ENCODE results near the gene DPF3. TPM values are rescaled to one million over a fixed set of nuclear protein-coding genes. Genes with fewer than 3 reads are reported as not detected.

Gene DPF3
- polyA plus RNA-seq, 1 experiment = 15.8 TPM

DNA sequence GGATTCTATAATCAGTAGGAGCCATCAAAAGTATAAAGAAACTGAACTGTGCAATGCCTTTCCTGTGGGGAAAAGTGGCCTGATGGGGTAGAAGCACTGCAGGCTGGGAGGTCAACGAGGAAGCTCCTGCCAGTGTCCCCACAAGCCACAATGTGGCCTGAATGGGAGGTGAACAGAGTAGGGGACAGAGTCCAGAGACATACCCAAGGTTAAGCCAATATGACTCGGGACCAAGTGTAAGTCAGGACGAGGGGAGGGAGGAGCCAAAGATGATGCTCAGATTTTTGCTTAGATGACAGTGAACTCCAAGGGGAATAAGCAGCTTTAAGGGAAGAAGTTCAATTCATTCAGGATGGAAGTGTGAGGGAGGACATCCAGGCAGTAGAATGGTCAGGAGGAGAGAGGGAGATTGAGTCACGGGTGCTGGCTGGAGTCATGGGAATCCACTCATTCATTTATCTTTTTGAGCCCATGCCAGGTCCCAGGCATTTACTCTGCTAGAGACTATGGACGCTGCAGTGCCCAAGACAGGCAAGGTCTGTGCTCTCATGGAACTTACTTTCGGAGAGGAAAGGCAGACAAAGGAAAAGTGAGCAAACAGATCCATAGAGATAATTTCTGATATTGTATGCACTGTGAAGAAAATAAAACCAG, 29.1 kb downstream of the DPF3 start:
- ChIA-PET CTCF (interaction anchor here (1.3 to 1.8 kb wide), 2 partner anchors 27 to 84 kb away, joined by 5 to 8 read pairs; no protein-coding TSS in a partner anchor), POLR2A (no interaction called here)
- Histone ChIP-seq H3K27me3 (ENCODE audit: control insufficient read depth, insufficient read depth, low read length) (no peaks in the 10 kb centered on the region), H3K27ac (ENCODE audit: low read depth, low read length) (no peak overlapping the region), H3K4me3 (ENCODE audit: low read depth, low read length) (no peak overlapping the region), H3K9me3 (ENCODE audit: control insufficient read depth, insufficient read depth, low read length) (no peaks in the 10 kb centered on the region)
- DNase-seq (ENCODE audit: low read depth, low spot score) = no peak
- TF ChIP-seq, protein P1, sequence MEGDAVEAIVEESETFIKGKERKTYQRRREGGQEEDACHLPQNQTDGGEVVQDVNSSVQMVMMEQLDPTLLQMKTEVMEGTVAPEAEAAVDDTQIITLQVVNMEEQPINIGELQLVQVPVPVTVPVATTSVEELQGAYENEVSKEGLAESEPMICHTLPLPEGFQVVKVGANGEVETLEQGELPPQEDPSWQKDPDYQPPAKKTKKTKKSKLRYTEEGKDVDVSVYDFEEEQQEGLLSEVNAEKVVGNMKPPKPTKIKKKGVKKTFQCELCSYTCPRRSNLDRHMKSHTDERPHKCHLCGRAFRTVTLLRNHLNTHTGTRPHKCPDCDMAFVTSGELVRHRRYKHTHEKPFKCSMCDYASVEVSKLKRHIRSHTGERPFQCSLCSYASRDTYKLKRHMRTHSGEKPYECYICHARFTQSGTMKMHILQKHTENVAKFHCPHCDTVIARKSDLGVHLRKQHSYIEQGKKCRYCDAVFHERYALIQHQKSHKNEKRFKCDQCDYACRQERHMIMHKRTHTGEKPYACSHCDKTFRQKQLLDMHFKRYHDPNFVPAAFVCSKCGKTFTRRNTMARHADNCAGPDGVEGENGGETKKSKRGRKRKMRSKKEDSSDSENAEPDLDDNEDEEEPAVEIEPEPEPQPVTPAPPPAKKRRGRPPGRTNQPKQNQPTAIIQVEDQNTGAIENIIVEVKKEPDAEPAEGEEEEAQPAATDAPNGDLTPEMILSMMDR (IDR thresholded peaks at IDR 0.05; ENCODE audit: low read depth, low read length) = no peak

DNA sequence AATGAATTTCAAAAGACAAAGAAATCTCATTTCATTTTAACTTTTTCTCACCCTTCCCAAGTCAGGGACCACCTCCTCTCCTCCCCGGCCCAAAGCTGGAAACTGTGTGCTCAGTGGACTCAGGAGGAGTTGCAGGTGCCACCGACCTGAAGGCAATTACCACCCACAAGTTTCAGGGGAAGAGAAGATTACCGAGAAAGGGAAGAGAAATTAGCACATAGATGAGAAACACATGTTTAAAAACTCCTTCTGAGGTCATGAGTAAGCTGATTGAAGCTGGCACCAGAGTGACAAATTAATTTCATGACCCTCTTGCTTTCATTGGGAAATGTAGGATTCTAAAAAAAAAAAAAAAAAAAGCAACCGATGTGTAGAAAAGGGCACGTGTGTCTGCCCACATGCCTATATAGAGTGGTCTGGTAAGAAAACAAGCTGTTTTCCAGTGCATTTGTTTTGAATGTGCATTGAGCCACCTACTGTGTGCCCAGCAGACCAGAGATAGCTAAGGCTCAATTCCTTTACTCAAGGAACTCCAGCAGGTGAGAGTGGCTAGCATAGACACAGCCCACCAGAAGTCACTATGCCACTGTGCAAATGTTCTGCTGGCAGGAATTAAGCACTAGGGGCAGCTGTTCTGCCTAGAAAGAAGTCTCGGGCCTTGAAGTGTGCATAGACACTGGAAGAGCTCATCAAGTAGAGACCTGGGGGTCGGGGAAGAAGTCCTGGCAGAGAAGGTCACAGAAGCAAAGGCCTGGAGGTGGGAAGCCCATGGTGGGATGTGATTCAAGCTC, 30.5 kb downstream of the DPF3 start:
- H3K27ac ChIP-seq (ENCODE audit: low read depth, low read length) = no peak overlapping the region
- TF ChIP-seq, protein P1 (IDR thresholded peaks at IDR 0.05; ENCODE audit: low read depth, low read length) = no peak
- ChIA-PET CTCF (interaction anchor here (0.6 to 1.8 kb wide), 5 partner anchors 20 to 349 kb away, joined by 3 to 8 read pairs (median 3); no protein-coding TSS in a partner anchor), POLR2A (no interaction called here)
- no peaks in the 10 kb centered on the region for H3K9me3 ChIP-seq (ENCODE audit: control insufficient read depth, insufficient read depth, low read length)
- no peak for DNase-seq (ENCODE audit: low read depth, low spot score)
- H3K4me3 ChIP-seq (ENCODE audit: low read depth, low read length) = no peak overlapping the region
- no peaks in the 10 kb centered on the region for H3K27me3 ChIP-seq (ENCODE audit: control insufficient read depth, insufficient read depth, low read length)

DNA sequence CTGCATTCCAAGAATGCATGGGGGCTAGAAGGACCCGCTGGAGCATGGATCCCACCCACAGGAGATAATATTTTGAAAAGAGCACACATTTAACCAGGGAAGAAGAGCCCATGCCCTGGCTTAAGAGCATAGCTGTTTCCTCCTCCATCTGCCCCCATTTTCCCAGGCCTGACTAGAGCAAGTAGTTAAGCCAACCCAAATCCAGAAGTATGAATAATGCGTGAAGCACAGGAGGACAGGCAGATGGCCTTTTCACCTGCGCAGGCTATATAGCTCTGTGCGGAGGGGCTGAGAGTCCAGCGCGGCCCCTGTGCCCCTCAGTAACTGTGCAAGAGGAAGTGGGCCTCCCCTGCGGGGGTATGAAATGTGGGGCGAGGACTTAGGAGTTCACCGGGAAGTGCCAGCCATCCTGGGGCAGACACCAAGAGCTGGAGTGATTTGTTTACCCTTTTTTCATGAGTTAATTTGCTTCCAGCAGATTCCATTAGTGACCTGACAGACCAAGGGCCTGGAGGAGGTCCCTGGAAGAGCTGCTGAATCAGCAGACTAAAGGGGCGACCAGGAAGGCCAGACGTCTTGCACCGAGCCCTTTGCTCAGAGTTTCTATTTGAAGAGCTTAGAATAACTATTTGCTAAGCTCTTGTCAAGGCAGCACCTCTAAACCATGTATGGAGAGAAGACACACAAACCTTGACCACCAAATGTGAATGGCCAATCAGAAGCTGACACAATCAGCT, 37.2 kb downstream of the DPF3 start:
- Histone ChIP-seq H3K27ac (ENCODE audit: low read depth, low read length) (no peak overlapping the region), H3K27me3 (ENCODE audit: control insufficient read depth, insufficient read depth, low read length) (no peaks in the 10 kb centered on the region), H3K4me3 (ENCODE audit: low read depth, low read length) (no peak overlapping the region), H3K9me3 (ENCODE audit: control insufficient read depth, insufficient read depth, low read length) (no peaks in the 10 kb centered on the region; the same call in 1 of the 2 replicates)
- no peak for DNase-seq (ENCODE audit: low read depth, low spot score)
- POLR2A ChIA-PET = no interaction called here
- TF ChIP-seq, protein P1 (IDR thresholded peaks at IDR 0.05; ENCODE audit: low read depth, low read length) = no peak
- CTCF ChIA-PET = interaction anchor here (0.5 to 0.6 kb wide), 2 partner anchors 16 to 18 kb away, joined by 3 read pairs; no protein-coding TSS in a partner anchor

DNA sequence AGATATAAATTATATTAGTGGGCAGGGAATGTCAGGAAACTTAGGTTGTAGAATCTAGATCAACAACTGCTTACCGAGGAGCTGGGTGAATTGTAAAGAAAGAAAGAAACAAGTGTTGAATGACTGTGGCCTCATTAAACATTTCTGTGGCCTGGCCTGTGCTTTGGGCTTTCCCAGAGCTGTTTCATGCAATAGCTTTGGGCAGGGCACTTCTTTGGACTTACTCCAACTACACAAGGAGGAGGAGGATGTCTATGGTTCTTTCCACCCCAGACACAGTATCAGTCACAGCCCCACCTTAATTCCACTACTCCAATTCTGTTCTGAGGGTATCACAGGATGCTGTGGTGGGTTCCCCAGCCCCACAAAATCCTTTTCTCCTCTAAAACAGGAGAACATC, 38.0 kb downstream of the DPF3 start:
- H3K27me3 ChIP-seq (ENCODE audit: control insufficient read depth, insufficient read depth, low read length) = no peaks in the 10 kb centered on the region
- DNase-seq (ENCODE audit: low read depth, low spot score) = no peak
- TF ChIP-seq, protein P1 (IDR thresholded peaks at IDR 0.05; ENCODE audit: low read depth, low read length) = no peak
- CTCF ChIA-PET = no interaction called here
- no peak overlapping the region for H3K27ac ChIP-seq (ENCODE audit: low read depth, low read length)
- H3K9me3 ChIP-seq (ENCODE audit: control insufficient read depth, insufficient read depth, low read length) = no peaks in the 10 kb centered on the region; the same call in 1 of the 2 replicates
- H3K4me3 ChIP-seq (ENCODE audit: low read depth, low read length) = no peak overlapping the region
- POLR2A ChIA-PET = no interaction called here

All from AG04450 (cell line).